Measurements from ENCODE around the gene GALNT11. TPM values are rescaled to one million over a fixed set of nuclear protein-coding genes. Genes with fewer than 3 reads are reported as not detected.

The GALNT11 gene
- total RNA-seq, 1 donor from 2014 or later: 65.5 TPM

DNA sequence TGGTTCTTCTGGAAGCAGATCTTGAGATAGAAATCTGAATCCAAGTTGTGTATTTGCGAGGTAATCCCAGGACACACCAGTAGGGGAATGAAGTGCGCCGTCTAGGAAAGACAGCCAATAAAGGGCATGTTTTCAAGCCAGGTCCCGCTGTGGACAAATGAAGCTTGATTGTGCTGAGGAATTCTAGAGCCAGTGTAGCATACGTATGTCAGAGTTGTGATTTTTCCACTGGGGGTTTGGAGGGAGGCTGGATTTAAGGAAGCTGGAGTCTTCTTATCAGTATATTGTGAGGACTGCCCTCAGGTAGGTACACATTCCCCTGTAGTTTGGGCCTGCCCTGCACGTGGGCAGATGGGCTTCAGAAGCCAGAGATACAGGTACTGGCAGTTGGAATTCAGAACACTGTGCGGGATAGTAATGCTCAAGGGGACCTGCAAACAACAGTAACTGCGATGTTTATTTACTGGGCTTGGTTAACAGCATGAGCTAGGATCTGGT lies 50.9 kb downstream of the GALNT11 start:
- no peaks in the 10 kb centered on the region for H4K20me1 ChIP-seq (ENCODE audit: low read depth)
- no peak overlapping the region for H2AFZ ChIP-seq (replicated peaks)
- peaks cover 31% of the 10 kb centered on the region for H3F3A ChIP-seq (ENCODE audit: low read depth)
- Mint-ChIP-seq H3K9me3 (no peaks in the 10 kb centered on the region), H3K4me1 (peaks cover 16% of the 10 kb centered on the region), H3K27ac (no peak overlapping the region), H3K27me3 (ENCODE audit: insufficient read depth, low read depth) (peaks cover 2% of the 10 kb centered on the region), H3K36me3 (no peaks in the 10 kb centered on the region), H3K4me3 (no peak overlapping the region)
- H3K4me3 ChIP-seq: no peak overlapping the region
- H3K27me3 ChIP-seq: no peaks in the 10 kb centered on the region
- no peak overlapping the region for H3K27ac ChIP-seq
- no peak overlapping the region for H3K9ac ChIP-seq
- H3K79me2 ChIP-seq (ENCODE audit: low read depth): peaks cover 45% of the 10 kb centered on the region
- peaks cover 54% of the 10 kb centered on the region for H3K4me1 ChIP-seq
- no peak overlapping the region for H3K4me2 ChIP-seq
- H3K9me3 ChIP-seq (ENCODE audit: low read depth): no peaks in the 10 kb centered on the region
- H3K36me3 ChIP-seq: no peaks in the 10 kb centered on the region
- DNase-seq (ENCODE audit: low spot score): peak; percentile 67
- no peak for TF ChIP-seq EZH2 (IDR thresholded peaks at IDR 0.05)
- TF ChIP-seq, protein P1, sequence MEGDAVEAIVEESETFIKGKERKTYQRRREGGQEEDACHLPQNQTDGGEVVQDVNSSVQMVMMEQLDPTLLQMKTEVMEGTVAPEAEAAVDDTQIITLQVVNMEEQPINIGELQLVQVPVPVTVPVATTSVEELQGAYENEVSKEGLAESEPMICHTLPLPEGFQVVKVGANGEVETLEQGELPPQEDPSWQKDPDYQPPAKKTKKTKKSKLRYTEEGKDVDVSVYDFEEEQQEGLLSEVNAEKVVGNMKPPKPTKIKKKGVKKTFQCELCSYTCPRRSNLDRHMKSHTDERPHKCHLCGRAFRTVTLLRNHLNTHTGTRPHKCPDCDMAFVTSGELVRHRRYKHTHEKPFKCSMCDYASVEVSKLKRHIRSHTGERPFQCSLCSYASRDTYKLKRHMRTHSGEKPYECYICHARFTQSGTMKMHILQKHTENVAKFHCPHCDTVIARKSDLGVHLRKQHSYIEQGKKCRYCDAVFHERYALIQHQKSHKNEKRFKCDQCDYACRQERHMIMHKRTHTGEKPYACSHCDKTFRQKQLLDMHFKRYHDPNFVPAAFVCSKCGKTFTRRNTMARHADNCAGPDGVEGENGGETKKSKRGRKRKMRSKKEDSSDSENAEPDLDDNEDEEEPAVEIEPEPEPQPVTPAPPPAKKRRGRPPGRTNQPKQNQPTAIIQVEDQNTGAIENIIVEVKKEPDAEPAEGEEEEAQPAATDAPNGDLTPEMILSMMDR (IDR thresholded peaks at IDR 0.05): peak; percentile 69

DNA sequence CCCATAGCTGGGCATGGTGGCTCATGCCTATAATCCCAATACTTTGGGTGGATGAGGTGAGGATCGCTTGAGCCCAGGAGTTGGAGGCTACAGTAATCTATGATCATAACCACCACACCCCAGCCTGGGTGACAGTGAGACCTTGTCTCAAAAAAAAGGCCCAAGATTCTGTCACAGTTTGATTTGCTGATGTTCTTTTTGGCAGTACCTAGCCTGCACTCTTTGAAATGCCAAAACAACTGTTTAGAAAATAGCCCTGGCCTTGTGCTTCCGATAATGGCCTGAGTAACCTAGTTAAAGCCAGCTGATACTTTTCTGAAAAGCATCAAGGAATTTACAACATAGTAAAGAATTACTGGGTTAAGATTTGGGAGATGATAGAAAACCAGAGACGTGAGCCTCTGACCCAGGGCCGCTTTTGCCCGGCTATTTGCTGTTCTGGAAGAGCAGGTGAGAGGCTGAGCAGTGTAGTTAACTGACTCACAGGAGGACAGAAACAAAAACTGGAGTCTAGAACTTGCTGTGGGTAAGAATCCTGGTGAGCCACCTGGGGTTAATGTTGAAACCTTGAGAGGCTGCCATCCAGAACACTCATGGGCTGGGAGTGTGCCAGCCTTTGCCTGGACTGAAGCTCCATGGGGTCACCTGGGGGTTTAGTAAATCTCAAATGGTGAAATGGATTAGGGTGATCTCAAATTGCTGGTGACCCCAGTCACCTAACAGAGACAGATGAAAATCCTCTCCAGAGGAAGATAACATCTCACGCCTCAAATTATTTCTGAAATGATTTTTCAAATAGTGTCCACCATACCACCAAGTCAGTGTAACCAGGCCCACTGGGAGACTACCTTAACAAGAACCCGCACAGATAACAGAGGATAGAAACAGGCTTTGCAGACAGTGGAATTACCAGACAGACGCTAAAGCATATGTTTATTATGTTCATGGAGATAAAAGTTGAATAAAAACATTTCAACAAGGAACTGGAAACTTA lies 51.8 kb downstream of the GALNT11 start:
- Histone ChIP-seq H4K20me1 (ENCODE audit: low read depth) (no peaks in the 10 kb centered on the region), H3F3A (ENCODE audit: low read depth) (peaks cover 39% of the 10 kb centered on the region), H3K9ac (no peak overlapping the region), H3K36me3 (no peaks in the 10 kb centered on the region), H3K4me3 (no peak overlapping the region), H3K27ac (no peak overlapping the region), H3K9me3 (ENCODE audit: low read depth) (no peaks in the 10 kb centered on the region), H3K27me3 (no peaks in the 10 kb centered on the region), H2AFZ (replicated peaks) (no peak overlapping the region), H3K79me2 (ENCODE audit: low read depth) (peaks cover 52% of the 10 kb centered on the region), H3K4me2 (no peak overlapping the region), H3K4me1 (peaks cover 63% of the 10 kb centered on the region)
- no peak overlapping the region for H3K4me3 Mint-ChIP-seq
- H3K9me3 Mint-ChIP-seq: no peaks in the 10 kb centered on the region
- no peak for TF ChIP-seq EZH2 (IDR thresholded peaks at IDR 0.05)
- TF ChIP-seq EZH2phosphoT487 (IDR thresholded peaks at IDR 0.05): no peak
- TF ChIP-seq, protein P1 (IDR thresholded peaks at IDR 0.05): no peak
- H3K27me3 Mint-ChIP-seq (ENCODE audit: insufficient read depth, low read depth): peaks cover 2% of the 10 kb centered on the region
- no peaks in the 10 kb centered on the region for H3K36me3 Mint-ChIP-seq
- no peak for DNase-seq (ENCODE audit: low spot score)
- no peak overlapping the region for H3K27ac Mint-ChIP-seq
- H3K4me1 Mint-ChIP-seq: peaks cover 16% of the 10 kb centered on the region

DNA sequence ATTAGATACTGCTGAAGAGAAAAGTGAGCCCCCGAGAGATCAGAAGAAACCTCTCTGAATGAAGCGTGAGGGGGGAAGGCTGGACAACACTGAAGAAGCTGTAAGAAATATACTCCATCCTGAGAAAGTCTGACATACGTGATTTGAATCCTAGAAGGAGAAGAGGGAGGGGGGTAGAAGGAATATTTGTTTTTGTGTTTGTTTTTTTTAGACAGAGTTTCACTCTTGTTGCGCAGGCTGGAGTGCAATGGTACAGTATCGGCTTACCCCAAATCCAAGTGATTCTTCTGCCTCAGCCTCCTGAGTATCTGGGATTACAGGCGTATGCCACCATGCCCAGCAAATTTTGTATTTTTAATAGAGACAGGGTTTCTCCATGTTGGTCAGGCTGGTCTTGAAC lies 52.6 kb downstream of the GALNT11 start:
- no peak overlapping the region for H2AFZ ChIP-seq (replicated peaks)
- Mint-ChIP-seq H3K27ac (no peak overlapping the region), H3K36me3 (no peaks in the 10 kb centered on the region), H3K4me3 (no peak overlapping the region), H3K9me3 (no peaks in the 10 kb centered on the region), H3K27me3 (ENCODE audit: insufficient read depth, low read depth) (peaks cover 2% of the 10 kb centered on the region), H3K4me1 (peaks cover 16% of the 10 kb centered on the region)
- no peaks in the 10 kb centered on the region for H3K36me3 ChIP-seq
- H4K20me1 ChIP-seq (ENCODE audit: low read depth): no peaks in the 10 kb centered on the region
- H3K4me3 ChIP-seq: no peak overlapping the region
- no peaks in the 10 kb centered on the region for H3K9me3 ChIP-seq (ENCODE audit: low read depth)
- DNase-seq (ENCODE audit: low spot score): no peak
- TF ChIP-seq EZH2phosphoT487 (IDR thresholded peaks at IDR 0.05) (no peak), EZH2 (IDR thresholded peaks at IDR 0.05) (no peak)
- TF ChIP-seq, protein P1 (IDR thresholded peaks at IDR 0.05): no peak
- no peak overlapping the region for H3K27ac ChIP-seq
- H3K4me1 ChIP-seq: peaks cover 71% of the 10 kb centered on the region
- peaks cover 44% of the 10 kb centered on the region for H3F3A ChIP-seq (ENCODE audit: low read depth)
- H3K27me3 ChIP-seq: no peaks in the 10 kb centered on the region
- no peak overlapping the region for H3K9ac ChIP-seq
- H3K79me2 ChIP-seq (ENCODE audit: low read depth): peaks cover 47% of the 10 kb centered on the region
- H3K4me2 ChIP-seq: no peak overlapping the region
